K562 (cell line): ENCODE data around the gene EAF1. TPM values are rescaled to one million over a fixed set of nuclear protein-coding genes. Genes with fewer than 3 reads are reported as not detected.

Experiments used
- ATAC-seq: fragments of 200-7000 bp; cut with Tn5 transposase; 3 replicates; pipeline ENCODE4 v1.9.1; 2020; ENCODE audit warnings: moderate library complexity
- BruUV-seq: library from RNA; stranded (reverse); fragments of 400-500 nt; replicated peaks from 2 replicates; lab custom pipeline; 2021; lab: Mats Ljungman, UMichigan
- CTCF ChIA-PET: fragments of 300-600 bp; formaldehyde crosslinking; extraction: SDS; loops from one replicate; lab custom pipeline; 2021; ENCODE audit warnings: low intra/inter-chr PET ratio; lab: Yijun Ruan, JAX
- POLR2A ChIA-PET: fragments of 300-600, 350-650 bp; sonication (Branson Sonifier 250); formaldehyde crosslinking; extraction: SDS; loops from one replicate; lab custom pipeline; 2021; ENCODE audit warnings: antibody characterized with exemption, inconsistent platforms; lab: Yijun Ruan, JAX
- DNase-seq, 4 experiments: peaks; one replicate each; pipeline versions ENCODE4 v3.0.0 to v3.0.0-alpha.2; 2011 to 2018; ENCODE audit warnings: low spot score in 3 of 4, mixed read lengths in 3 of 4; ENCODE audit errors: extremely low read depth in 1 of 4
- FAIRE-seq: peaks from 2 replicates; lab custom pipeline; 2011; peaks lifted over from hg19 to GRCh38; lab: Jason Lieb, UNC
- H2AFZ ChIP-seq: 2 replicates; pipeline ENCODE4 v1.6.0; 2011; ENCODE audit warnings: low read depth, low read length, control low read depth, inconsistent platforms
- H3K27ac ChIP-seq: fragments of 200-600 bp; 3 replicates; pipeline ENCODE4 v1.8.0; 2011; ENCODE audit warnings: low read depth, mild to moderate bottlenecking, control low read depth, inconsistent platforms, low read length, moderate library complexity, mixed read lengths; ENCODE audit errors: extremely low read depth
- H3K27me3 ChIP-seq, 2 experiments: fragments of 300-600 bp in 1 of 2; 2 replicates in 1 of 2; 3 replicates in 1 of 2; pipeline versions ENCODE4 v1.6.0 to v1.8.0; 2011; ENCODE audit warnings: inconsistent platforms in 2 of 2, low read length in 2 of 2, mild to moderate bottlenecking in 1 of 2, mixed read lengths in 1 of 2, moderate library complexity in 1 of 2; ENCODE audit not compliant: control insufficient read depth in 2 of 2, insufficient read depth in 2 of 2
- H3K36me3 ChIP-seq: fragments of 300-600 bp; 3 replicates; pipeline ENCODE4 v1.8.0; 2011; ENCODE audit warnings: mild to moderate bottlenecking, low read length, inconsistent platforms; ENCODE audit not compliant: control insufficient read depth, insufficient read depth
- H3K4me1 ChIP-seq, 2 experiments: fragments of 200-600 bp in 1 of 2; replicated peaks in 1 of 2; 2 replicates in 1 of 2; 3 replicates in 1 of 2; pipeline versions ENCODE4 v1.5.1 to v1.8.0; 2011; ENCODE audit warnings: inconsistent platforms in 2 of 2, low read length in 2 of 2, mild to moderate bottlenecking in 1 of 2, mixed read lengths in 1 of 2, moderate library complexity in 1 of 2; ENCODE audit not compliant: control insufficient read depth in 2 of 2, insufficient read depth in 2 of 2
- H3K4me2 ChIP-seq: 2 replicates; pipeline ENCODE4 v1.6.1; 2011; ENCODE audit warnings: low read length, control low read depth, inconsistent platforms, mixed read lengths; ENCODE audit not compliant: insufficient read depth
- H3K4me3 ChIP-seq: fragments of 200-600 bp; sonication (generic), shearing (Covaris generic); 2 replicates; pipeline ENCODE4 v1.5.1; 2016; ENCODE audit warnings: control low read depth, inconsistent platforms
- H3K79me2 ChIP-seq: fragments of 200-600 bp; 3 replicates; pipeline ENCODE4 v1.8.0; 2011; ENCODE audit warnings: low read length, inconsistent platforms; ENCODE audit not compliant: control insufficient read depth, insufficient read depth
- H3K9ac ChIP-seq, 2 experiments: 2 replicates each; pipeline versions ENCODE4 v1.6.0 to v1.6.1; 2011; ENCODE audit warnings: low read depth in 2 of 2, low read length in 2 of 2, control low read depth in 1 of 2, inconsistent platforms in 1 of 2, mild to moderate bottlenecking in 1 of 2, mixed read lengths in 1 of 2; ENCODE audit not compliant: insufficient read depth in 1 of 2
- H3K9me1 ChIP-seq: one replicate; pipeline ENCODE4 v1.6.0; 2011; ENCODE audit warnings: inconsistent platforms, mild to moderate bottlenecking, low read length, moderate library complexity; ENCODE audit not compliant: control insufficient read depth, insufficient read depth
- H3K9me3 ChIP-seq: replicated peaks from 2 replicates; pipeline ENCODE4 v1.5.1; 2011; ENCODE audit warnings: low read depth, low read length, inconsistent platforms; ENCODE audit not compliant: control insufficient read depth, insufficient read depth
- H4K20me1 ChIP-seq: replicated peaks from 2 replicates; pipeline ENCODE4 v1.6.1; 2011; ENCODE audit warnings: low read length, inconsistent platforms, mixed read lengths; ENCODE audit not compliant: control insufficient read depth, insufficient read depth
- ARNT ChIP-seq, 2 experiments: fragments of 450-650 bp; IDR thresholded peaks; 2 replicates each; pipeline ENCODE4 v1.6.1; 2016; ENCODE audit warnings: mild to moderate bottlenecking in 1 of 2
- BCL6 ChIP-seq: fragments of 250-450 bp; sonication (Bioruptor Pico); IDR thresholded peaks from 2 replicates; pipeline ENCODE4 v1.4.0; 2020
- CAMTA2 ChIP-seq: fragments of 250-450 bp; sonication (Bioruptor Pico); conservative IDR thresholded peaks from 2 replicates; pipeline ENCODE4 v1.5.1; 2022
- CBFA2T2 ChIP-seq: fragments of 450-650 bp; conservative IDR thresholded peaks from 2 replicates; pipeline ENCODE4 v1.6.1; 2017; ENCODE audit warnings: mild to moderate bottlenecking
- DACH1 ChIP-seq: fragments of 450-650 bp; IDR thresholded peaks from 2 replicates; pipeline ENCODE4 v1.6.1; 2018; ENCODE audit not compliant: partially characterized antibody
- NFATC3 ChIP-seq: fragments of 450-650 bp; IDR thresholded peaks from 2 replicates; pipeline ENCODE4 v1.6.1; 2017; ENCODE audit warnings: mild to moderate bottlenecking
- SNRNP70 ChIP-seq: fragments of 200-400 bp; formaldehyde crosslinking; optimal IDR thresholded peaks from 2 replicates; pipeline ENCODE3; 2017; ENCODE audit warnings: low read depth, low read length
- SPI1 ChIP-seq: IDR thresholded peaks from 2 replicates; pipeline ENCODE4 v1.6.1; 2011; ENCODE audit warnings: low read depth, low read length, control low read depth, borderline replicate concordance
- SRF ChIP-seq, 2 experiments: fragments of 250-450, 450-650 bp in 1 of 2; sonication (Bioruptor Pico) in 1 of 2; sonication (generic) in 1 of 2; formaldehyde crosslinking; IDR thresholded peaks; 2 replicates each; pipeline versions ENCODE4 v1.5.0 to v1.5.1; 2020 to 2022; ENCODE audit warnings: mild to moderate bottlenecking in 1 of 2, missing genetic modification reagents in 1 of 2
- SRSF3 ChIP-seq: fragments of 200-400 bp; formaldehyde crosslinking; IDR thresholded peaks from 2 replicates; pipeline ENCODE4 v1.6.1; 2016; ENCODE audit warnings: mild to moderate bottlenecking, low read length, moderate library complexity; ENCODE audit not compliant: insufficient read depth
- XRCC3 ChIP-seq: fragments of 450-650 bp; IDR thresholded peaks from 2 replicates; pipeline ENCODE4 v1.6.1; 2017; ENCODE audit warnings: mild to moderate bottlenecking, moderate library complexity
- XRCC5 ChIP-seq: fragments of 200-400 bp; formaldehyde crosslinking; IDR thresholded peaks from 2 replicates; pipeline ENCODE4 v1.6.1; 2017; ENCODE audit warnings: low read depth, mild to moderate bottlenecking, low read length
- YBX1 ChIP-seq: fragments of 450-650 bp; IDR thresholded peaks from 2 replicates; pipeline ENCODE4 v1.7.1; 2016; ENCODE audit warnings: mild to moderate bottlenecking
- YY1 ChIP-seq, 3 experiments: IDR thresholded peaks; 2 replicates each; pipeline ENCODE4 v1.6.1; 2011; ENCODE audit warnings: low read length in 2 of 3, mild to moderate bottlenecking in 2 of 3, moderate library complexity in 2 of 3, borderline replicate concordance in 1 of 3, control low read depth in 1 of 3, low read depth in 1 of 3; ENCODE audit not compliant: insufficient read depth in 3 of 3, insufficient replicate concordance in 2 of 3, control insufficient read depth in 1 of 3, insufficient read length in 1 of 3; ENCODE audit errors: extremely low read depth in 1 of 3
- ZNF224 ChIP-seq: sonication (generic); formaldehyde crosslinking; IDR thresholded peaks from 2 replicates; pipeline ENCODE4 v1.8.0; 2022; ENCODE audit warnings: mild to moderate bottlenecking, missing genetic modification reagents
- ZNF431 ChIP-seq: sonication (generic); formaldehyde crosslinking; IDR thresholded peaks from 2 replicates; pipeline ENCODE4 v1.8.0; 2022; ENCODE audit warnings: mild to moderate bottlenecking, missing genetic modification reagents
- WGBS: fragments of 100-300 bp; shearing (Covaris generic); methylation state at CpG from one replicate; pipeline ENCODE4 v1.1.6; 2016; ENCODE audit warnings: low coverage, mixed read lengths; ENCODE audit not compliant: insufficient coverage; ENCODE audit errors: missing lambda C conversion rate; 5-methylcytosine and 5-hydroxymethylcytosine counted together
- in situ Hi-C: fragments of 300-500 bp; cut with MboI; formaldehyde crosslinking; loops from 4 replicates; pipeline ENCODE4 v1.15.0; 2018; ENCODE audit warnings: inconsistent platforms, mixed read lengths
- intact Hi-C: fragments of 100-400 bp; cut with micrococcal nuclease; formaldehyde crosslinking; loops from 2 replicates; pipeline ENCODE4 v1.14.2; 2022
- polyA plus RNA-seq, 8 experiments: library from polyadenylated mRNA; depleted of rRNA in 4 of 8; stranded (reverse) in 5 of 8; unstranded in 3 of 8; fragments of >200 nt; fragmentation: Nextera tagmentation in 2 of 8; fragmentation: Illumina TruSeq in 1 of 8; extraction: Ambion mirVana in 2 of 8; extraction: Trizol in 1 of 8; gene quantifications; 2 replicates each; pipeline versions ENCODE4 v1.2.1 to v1.2.3, GENCODE V29; 2011 to 2014; ENCODE audit warnings: inconsistent platforms in 1 of 8, missing spikeins in 1 of 8
- total RNA-seq, 7 experiments: library from RNA; depleted of rRNA in 6 of 7; stranded (reverse); fragments of >200 nt in 6 of 7; fragmentation: Illumina TruSeq in 2 of 7; extraction: Trizol in 2 of 7; gene quantifications; 2 replicates each; pipeline versions ENCODE4 v1.2.1 to v1.2.3, GENCODE V29; 2011 to 2021; ENCODE audit warnings: low replicate concordance in 1 of 7
- TF ChIP-seq, protein P1 (sequence below): sonication (generic); formaldehyde crosslinking; IDR thresholded peaks from 2 replicates; pipeline ENCODE4 v1.8.1; 2023; ENCODE audit warnings: missing genetic modification reagents, mild to moderate bottlenecking, borderline replicate concordance
- TF ChIP-seq, protein P2 (sequence below): fragments of 450-650 bp; formaldehyde crosslinking; IDR thresholded peaks from 2 replicates; pipeline ENCODE4 v1.4.0; 2022; ENCODE audit warnings: mild to moderate bottlenecking, moderate library complexity

EAF1 gene
- total and polyA plus RNA-seq, 9 of the 15 experiments (the other 6 are each of a cell fraction or from before 2014, with no cell fraction given) = 7.0 to 26.8 (median 20.4) TPM

DNA sequence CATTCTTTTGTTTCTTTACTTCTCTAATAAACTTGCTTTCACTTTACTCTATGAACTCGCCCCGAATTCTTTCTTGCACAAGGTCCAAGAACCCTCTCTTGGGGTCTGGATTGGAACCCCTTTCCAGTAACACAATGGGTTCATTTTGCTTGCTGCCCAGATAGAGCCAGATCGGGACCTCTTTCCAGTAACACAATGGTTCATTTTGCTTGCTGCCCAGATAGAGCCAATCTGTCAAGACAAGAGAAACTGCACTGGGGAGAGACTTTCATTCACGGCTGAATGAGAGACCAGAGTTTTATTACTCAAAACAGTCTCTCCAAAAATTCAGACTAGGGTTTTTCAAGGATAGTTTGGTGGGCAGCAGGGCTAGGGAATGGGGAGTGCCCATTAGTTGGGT, 25.5 kb upstream of the EAF1 start:
- BruUV-seq = no TSS peak
- in situ Hi-C loops = no loop called here
- 30% methylated on average over 4 of the region's 4 CpGs for WGBS

More for the DNA sequence above, 25.5 kb upstream of the EAF1 start:
- DNase-seq = no peak
- intact Hi-C loops = loop anchor here (5.0 kb wide), 1 partner anchor 155 kb away; no protein-coding TSS in a partner anchor
- TF ChIP-seq XRCC3 = no peak
- TF ChIP-seq ZNF224 (CRISPR knock-in tag) = no peak
- TF ChIP-seq CBFA2T2 = no peak
- no peak for TF ChIP-seq YBX1
- no peak for TF ChIP-seq CAMTA2 (CRISPR knock-in tag)
- TF ChIP-seq YY1 (IDR thresholded peaks at IDR 0.05; ENCODE audit: borderline replicate concordance in 1 of 3, control insufficient read depth in 1 of 3, extremely low read depth in 1 of 3, insufficient read depth in 3 of 3, insufficient read length in 1 of 3, insufficient replicate concordance in 2 of 3, low read depth in 1 of 3, low read length in 2 of 3) = no peak
- no peak for TF ChIP-seq XRCC5
- no peak for TF ChIP-seq SNRNP70
- no peak for TF ChIP-seq DACH1
- TF ChIP-seq ZNF431 (CRISPR knock-in tag) = no peak
- no peak for TF ChIP-seq ARNT (IDR thresholded peaks at IDR 0.05)
- TF ChIP-seq NFATC3 = no peak
- TF ChIP-seq, protein P1, sequence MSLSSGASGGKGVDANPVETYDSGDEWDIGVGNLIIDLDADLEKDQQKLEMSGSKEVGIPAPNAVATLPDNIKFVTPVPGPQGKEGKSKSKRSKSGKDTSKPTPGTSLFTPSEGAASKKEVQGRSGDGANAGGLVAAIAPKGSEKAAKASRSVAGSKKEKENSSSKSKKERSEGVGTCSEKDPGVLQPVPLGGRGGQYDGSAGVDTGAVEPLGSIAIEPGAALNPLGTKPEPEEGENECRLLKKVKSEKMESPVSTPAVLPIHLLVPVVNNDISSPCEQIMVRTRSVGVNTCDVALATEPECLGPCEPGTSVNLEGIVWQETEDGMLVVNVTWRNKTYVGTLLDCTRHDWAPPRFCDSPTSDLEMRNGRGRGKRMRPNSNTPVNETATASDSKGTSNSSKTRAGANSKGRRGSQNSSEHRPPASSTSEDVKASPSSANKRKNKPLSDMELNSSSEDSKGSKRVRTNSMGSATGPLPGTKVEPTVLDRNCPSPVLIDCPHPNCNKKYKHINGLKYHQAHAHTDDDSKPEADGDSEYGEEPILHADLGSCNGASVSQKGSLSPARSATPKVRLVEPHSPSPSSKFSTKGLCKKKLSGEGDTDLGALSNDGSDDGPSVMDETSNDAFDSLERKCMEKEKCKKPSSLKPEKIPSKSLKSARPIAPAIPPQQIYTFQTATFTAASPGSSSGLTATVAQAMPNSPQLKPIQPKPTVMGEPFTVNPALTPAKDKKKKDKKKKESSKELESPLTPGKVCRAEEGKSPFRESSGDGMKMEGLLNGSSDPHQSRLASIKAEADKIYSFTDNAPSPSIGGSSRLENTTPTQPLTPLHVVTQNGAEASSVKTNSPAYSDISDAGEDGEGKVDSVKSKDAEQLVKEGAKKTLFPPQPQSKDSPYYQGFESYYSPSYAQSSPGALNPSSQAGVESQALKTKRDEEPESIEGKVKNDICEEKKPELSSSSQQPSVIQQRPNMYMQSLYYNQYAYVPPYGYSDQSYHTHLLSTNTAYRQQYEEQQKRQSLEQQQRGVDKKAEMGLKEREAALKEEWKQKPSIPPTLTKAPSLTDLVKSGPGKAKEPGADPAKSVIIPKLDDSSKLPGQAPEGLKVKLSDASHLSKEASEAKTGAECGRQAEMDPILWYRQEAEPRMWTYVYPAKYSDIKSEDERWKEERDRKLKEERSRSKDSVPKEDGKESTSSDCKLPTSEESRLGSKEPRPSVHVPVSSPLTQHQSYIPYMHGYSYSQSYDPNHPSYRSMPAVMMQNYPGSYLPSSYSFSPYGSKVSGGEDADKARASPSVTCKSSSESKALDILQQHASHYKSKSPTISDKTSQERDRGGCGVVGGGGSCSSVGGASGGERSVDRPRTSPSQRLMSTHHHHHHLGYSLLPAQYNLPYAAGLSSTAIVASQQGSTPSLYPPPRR (CRISPR knock-in tag) = no peak
- TF ChIP-seq SRSF3 = no peak
- TF ChIP-seq, protein P2, sequence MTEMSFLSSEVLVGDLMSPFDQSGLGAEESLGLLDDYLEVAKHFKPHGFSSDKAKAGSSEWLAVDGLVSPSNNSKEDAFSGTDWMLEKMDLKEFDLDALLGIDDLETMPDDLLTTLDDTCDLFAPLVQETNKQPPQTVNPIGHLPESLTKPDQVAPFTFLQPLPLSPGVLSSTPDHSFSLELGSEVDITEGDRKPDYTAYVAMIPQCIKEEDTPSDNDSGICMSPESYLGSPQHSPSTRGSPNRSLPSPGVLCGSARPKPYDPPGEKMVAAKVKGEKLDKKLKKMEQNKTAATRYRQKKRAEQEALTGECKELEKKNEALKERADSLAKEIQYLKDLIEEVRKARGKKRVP (CRISPR knock-in tag) = no peak
- no peak for TF ChIP-seq SRF (CRISPR knock-in tag; IDR thresholded peaks at IDR 0.05)
- no peak for TF ChIP-seq SPI1
- no peak for TF ChIP-seq BCL6
- TF ChIP-seq, all 486 proteins: peak for 0
- Histone ChIP-seq H4K20me1 (no peaks in the 10 kb centered on the region), H3K27ac (no peak overlapping the region), H2AFZ (peak overlapping the region; percentile 33; the same call in 1 of the 2 replicates), H3K9me3 (0 out of 2 replicates have a peak, but pooled peaks cover 3% of the 10 kb centered on the region), H3K27me3 (no peaks in the 10 kb centered on the region), H3K4me2 (no peak overlapping the region), H3K9me1 (no peaks in the 10 kb centered on the region), H3K36me3 (no peaks in the 10 kb centered on the region), H3K4me1 (no peaks in the 10 kb centered on the region), H3K79me2 (no peaks in the 10 kb centered on the region), H3K4me3 (no peak overlapping the region), H3K9ac (no peak overlapping the region)
- CTCF ChIA-PET = interaction anchor here (0.7 kb wide), 1 partner anchor 18 kb away, joined by 6 read pairs; no protein-coding TSS in a partner anchor
- POLR2A ChIA-PET = interaction anchor here (0.6 kb wide), 1 partner anchor 478 kb away, joined by 3 read pairs; no protein-coding TSS in a partner anchor
- no peak for FAIRE-seq
- ATAC-seq = no peak
